A549 (cell line): Measurements from ENCODE around the gene CARD19.

Experiments used
- BHLHE40 ChIP-seq: IDR thresholded peaks from 2 replicates; pipeline ENCODE4 v1.6.1; 2012; ENCODE audit warnings: low read depth, low read length, inconsistent platforms
- CTCF ChIP-seq: fragments of >200 bp; sonication (Bioruptor Twin); formaldehyde crosslinking; IDR thresholded peaks from 3 replicates; pipeline ENCODE4 v1.5.1; 2016
- EHMT2 ChIP-seq: fragments of 200-600 bp; sonication (generic); IDR thresholded peaks from 2 replicates; pipeline ENCODE4 v1.6.1; 2016; ENCODE audit warnings: antibody characterized with exemption, low read depth, mild to moderate bottlenecking, moderate library complexity
- MAX ChIP-seq: IDR thresholded peaks from 2 replicates; pipeline ENCODE4 v1.6.1; 2012
- POLR2A ChIP-seq: IDR thresholded peaks from 2 replicates; pipeline ENCODE4 v1.6.1; 2012; ENCODE audit warnings: mild to moderate bottlenecking, low read length
- RFX5 ChIP-seq: fragments of 450-650 bp; IDR thresholded peaks from 2 replicates; pipeline ENCODE4 v1.7.1; 2014; ENCODE audit warnings: antibody characterized with exemption, mild to moderate bottlenecking, moderate library complexity
- ZNF302 ChIP-seq: fragments of 250-450 bp; sonication (Bioruptor Pico); IDR thresholded peaks from 2 replicates; pipeline ENCODE4 v1.9.0; 2021; ENCODE audit warnings: inconsistent platforms, mild to moderate bottlenecking, moderate library complexity

- no peak for TF ChIP-seq MAX
- no peak for TF ChIP-seq CTCF
- no peak for TF ChIP-seq EHMT2
- no peak for TF ChIP-seq ZNF302 (CRISPR knock-in tag)
- no peak for TF ChIP-seq POLR2A
- no peak for TF ChIP-seq RFX5
- no peak for TF ChIP-seq BHLHE40
These were observed 1.6 kb downstream of the CARD19 start for GRCh38 chr9:93097511-93098201.
